NCI-H1417 treated with DMSO at 0.1 percent for 48 hours (cell line): ENCODE measurements around the gene RNASE13.
"Not testable (repeated sequence)": the region's sequence is repeated elsewhere in the genome, so short reads cannot be mapped to it uniquely, and the experiment has no call there.

Experiments
- DNase-seq: peaks from one replicate; lab custom pipeline; 2025; lab: John Stamatoyannopoulos, UW

The RNASE13 gene

DNA sequence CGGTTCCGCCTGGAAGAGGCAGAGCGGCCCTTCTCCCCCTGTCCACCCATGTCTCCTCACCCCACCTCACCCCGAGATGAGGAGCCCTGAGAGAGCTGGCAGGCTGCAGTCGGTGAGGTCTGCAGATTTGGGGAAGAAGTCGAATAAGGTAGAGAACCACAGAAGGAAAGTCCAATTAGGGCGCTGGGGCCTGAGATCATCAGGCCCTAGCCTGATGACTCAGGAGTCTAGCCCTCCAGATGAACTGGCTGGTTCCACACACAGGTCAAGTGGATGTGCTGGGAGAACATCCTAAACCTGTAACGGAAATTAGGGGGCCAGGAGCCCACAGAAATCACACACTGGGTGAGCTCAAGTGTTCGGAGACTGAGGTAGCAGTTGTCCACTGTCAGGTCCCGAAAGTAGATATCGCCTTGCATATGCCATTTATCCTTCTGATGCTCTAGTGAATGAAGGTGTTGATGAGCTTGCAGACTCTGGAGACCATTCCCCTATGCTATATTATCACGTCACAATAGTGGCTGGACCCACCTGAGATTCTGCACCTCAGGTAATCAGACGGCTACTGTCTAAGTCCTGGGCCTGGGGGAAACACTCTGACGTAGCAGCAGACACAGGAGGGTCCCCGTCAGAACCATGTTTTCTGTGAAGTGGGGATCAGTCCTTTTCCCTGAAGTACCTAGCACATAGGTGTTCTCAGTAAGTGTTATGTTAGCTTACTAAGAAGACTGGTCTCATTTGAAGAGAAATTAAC is 45.7 kb downstream of the RNASE13 start:
- DNase-seq, result no peak

- DNase-seq, result no peak
Measured at GRCh38 chr14:20986811-20987210, 47.8 kb downstream of the RNASE13 start.

GRCh38 chr14:20985650-20986049 is 49.0 kb downstream of the RNASE13 start:
- not testable (repeated sequence) for DNase-seq
